ENCODE results near the gene CDC14A.

Gene CDC14A

DNA sequence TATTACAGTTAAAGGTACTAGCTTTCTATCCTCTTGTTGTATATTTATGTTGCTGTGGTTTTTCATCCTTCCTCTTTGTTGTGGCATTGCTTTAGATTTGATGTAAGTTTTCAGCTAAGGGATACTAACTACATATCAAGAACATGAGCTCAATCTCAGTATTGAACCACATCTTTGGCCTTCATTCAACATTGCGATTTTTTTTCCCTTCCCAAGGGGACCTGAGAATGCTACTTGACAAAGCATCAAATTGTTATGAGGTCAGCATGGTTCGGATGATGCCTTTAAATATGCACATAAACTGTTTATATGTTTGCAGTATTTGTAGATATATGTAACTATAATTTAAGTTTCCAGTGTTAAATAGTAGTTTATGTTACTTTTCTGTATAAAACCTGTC is 153.9 kb downstream of the CDC14A start:
- FAIRE-seq: no peak

DNA sequence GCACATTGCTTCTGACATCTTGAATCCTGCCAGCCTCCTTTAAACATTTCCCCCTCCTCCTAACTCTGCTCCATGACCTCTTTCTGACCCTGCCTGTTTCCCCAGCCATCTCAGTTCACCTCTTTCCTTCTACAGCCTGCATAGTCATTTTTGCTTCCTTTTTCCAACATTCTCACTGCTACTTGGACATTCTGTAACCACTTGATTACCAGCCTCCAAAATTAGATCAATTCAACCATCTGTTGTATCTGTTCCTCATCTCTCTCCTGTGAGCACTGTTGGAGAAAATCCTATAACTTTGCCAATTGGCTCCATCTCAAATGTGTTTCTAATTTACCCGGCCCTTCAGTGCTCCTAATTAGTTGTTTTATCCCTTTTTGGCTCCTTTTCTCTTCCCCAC is 158.1 kb downstream of the CDC14A start:
- no peak for FAIRE-seq

DNA sequence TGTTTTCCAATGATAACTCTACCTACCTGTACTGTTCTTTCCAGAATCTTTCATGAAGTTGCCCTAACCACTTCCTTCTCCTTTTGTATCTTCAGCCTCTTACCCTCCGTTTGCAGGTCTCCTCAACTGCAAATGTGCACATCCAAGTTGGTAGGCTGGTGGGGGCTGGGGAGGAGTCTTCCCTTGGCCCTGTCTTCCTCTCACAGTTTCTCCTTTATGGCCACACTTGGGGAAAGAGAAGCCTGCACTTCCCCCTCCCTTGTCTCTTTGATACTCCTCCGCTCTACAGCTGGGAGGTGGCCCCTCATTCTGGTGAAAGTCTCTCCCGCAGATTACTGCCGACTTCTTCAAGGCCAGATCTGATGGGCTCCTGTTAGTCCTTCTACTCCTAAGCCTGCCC is 158.8 kb downstream of the CDC14A start:
- FAIRE-seq: no peak

DNA sequence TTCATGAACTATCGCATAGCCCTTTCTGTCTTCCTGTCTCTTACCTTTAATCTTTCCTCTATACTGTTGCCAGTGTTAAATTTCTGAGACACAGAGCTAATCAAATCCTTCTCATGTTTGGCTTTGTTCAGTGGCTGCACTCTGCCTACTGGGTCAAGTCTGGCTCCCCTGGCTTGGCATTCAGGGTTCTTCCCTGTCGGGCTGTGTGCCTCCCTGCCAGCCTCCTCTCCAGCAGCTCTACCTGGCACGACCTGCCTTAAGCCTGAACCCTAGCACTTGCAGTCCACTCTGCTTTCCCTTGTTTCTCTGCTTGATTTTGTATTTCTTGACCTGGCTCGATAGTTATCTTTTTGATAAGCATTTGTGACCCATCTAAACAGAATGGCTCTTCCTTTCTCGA is 159.5 kb downstream of the CDC14A start:
- no peak for FAIRE-seq

DNA sequence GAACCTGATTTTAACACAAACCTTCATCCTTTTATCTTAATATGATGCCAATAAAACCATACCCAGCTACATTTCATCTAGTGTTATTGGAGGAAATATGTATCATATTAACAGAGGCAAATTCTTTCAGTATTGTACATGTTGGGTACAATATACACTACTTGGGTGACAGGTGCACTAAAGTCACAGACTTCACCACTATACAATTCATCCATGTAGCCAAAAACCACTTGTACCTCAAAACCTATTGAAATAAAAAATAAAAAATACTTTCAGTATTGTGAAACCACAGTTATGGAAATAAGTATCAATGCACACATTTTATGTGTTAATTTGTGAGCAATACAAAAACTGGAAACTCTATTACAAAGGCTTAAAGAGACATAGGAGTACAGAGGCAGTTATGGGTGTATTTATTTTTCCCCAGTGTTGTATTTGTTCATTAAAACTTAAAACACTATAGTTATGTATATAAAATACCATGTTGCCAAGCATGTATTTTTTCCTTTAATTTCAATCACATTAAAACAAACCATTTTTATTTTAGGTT is 160.6 kb downstream of the CDC14A start:
- FAIRE-seq: no peak

DNA sequence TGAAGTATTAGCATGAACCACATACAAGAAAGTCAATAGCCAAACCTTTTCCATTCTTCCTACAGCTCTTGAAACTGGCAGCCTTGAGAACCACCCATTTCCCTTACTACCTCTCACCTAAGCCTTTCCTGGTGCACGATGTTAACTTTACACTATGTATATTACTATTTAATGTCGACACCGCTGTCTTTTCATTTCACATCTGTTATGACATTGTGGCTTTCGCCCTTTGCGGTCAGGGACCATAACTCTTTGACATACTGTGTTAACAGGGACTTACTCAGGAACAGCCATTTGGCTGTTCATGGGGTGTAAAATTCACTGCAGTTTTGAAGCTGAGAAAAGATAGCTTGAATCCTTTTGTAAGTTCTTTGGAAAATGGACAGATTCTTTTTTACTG is 164.6 kb downstream of the CDC14A start:
- FAIRE-seq: no peak

DNA sequence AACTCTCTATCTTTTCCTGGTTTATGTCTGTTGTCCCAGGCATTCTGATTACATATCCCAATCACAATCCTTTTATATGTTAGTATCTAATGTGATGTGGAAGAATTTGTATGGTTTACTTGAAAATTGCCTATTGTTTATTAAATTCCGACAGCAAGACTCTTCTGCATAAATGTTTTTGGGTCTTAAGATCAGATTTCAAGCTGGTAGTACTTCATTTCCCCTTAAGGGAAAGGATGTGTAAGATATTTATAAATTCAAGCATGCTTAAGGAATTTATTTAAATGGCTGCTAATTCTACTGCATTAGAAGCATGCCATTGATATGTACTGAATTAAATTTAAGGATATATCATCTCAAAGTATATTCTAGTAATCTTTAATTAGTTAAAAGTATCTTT is 165.2 kb downstream of the CDC14A start:
- FAIRE-seq: no peak

DNA sequence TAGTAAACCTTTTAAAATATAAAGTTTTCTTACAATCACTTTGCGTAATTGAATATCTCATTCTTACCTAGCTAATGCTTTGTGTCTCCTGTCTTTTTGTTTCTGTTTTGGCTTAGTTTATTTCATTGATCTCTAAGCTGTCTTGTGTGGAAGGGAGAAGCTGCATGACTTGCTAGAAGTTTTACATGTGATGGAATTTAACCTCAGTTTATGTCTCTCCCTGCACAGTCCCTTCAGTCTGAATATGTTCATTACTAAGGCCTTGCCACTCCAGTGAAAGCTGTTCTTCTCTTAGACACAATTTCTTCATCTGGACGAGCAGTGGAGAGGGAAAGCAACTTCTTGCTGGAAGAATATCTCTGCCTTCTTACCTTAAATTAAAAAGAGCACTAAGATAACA is 165.7 kb downstream of the CDC14A start:
- FAIRE-seq: no peak

DNA sequence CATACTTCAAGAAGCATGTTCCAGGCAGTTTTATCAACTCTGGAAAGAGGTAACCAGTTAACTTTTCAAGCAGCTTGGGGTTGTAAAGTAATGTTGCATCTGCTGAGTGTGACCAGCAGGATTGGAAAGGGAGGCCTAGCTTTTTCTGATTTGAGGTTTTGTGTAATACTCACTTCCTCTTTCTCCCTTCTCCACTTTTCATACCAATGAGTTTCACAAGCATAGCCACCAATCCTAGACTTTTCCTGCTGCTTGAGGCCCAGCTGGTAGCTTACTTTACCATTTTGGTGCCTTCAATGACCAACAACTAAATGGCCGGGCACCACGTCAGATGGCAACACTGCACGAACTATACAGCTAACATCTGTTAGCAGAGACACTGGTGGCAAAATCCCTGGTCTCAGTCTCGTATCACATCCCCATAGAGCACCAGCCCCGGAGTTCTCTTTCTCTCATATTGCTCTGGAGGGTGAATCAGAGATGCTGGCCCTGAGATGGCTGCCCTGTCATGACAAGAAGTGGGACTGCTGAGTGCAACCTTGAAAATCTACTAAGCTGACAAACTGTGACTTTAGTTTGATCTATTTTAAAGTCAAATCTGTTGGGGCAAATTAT is 170.8 kb downstream of the CDC14A start:
- FAIRE-seq: no peak

DNA sequence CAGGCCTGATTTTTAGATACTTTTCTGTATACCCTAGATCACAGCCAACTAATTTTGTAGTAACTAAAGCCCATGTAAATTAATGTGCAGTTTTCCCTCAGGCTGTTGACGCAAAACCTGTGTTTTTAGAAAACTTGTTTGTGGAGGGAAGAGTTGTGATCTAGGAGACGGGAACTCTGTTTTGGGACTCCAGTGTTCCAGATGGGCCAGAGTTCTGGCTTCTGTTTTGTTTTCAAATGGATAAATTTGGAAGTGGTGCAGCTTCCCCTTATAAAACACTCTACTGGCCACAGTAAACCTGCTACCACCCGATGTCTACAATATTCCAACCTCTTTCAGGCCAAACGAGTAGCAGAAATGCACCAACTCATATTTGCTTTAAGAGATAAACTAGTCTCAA is 172.0 kb downstream of the CDC14A start:
- no peak for FAIRE-seq

DNA sequence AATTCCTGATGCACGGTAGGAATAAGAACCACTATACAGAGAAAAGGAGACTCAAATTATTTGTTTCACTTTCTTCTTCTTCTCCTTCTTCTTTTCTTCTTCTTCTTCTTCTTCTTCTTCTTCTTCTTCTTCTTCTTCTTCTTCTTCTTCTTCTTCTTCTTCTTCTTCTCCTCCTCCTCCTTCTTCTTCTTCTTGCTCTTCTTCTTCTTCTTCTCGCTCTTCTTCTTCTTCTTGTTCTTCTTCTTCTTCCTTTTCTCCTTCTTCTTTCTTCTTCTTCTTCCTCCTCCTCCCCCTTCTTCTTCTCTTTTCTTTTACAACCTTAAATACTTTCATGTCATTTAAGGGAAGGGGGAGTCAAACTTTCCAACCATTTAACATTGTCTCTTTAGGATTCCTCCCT is 174.6 kb downstream of the CDC14A start:
- no peak for FAIRE-seq

DNA sequence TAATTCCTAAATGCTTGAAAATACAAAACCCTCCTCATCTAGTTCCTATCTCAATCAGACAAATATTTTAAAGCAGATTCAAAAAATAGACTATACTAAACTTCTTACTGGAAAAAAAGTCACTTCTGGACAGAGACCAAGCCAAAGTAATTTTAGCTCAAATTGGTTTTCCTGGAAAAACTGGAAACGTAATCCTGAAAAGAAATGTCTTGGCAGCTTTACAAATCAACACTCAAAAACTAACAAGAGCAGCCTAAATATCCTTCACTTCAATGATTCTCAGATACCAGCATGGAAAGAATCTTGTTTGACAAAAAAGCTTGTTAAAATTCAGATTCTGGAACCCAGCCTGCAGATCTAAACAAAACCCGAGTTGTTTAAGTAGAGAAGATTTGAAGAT is 176.6 kb downstream of the CDC14A start:
- FAIRE-seq: no peak

DNA sequence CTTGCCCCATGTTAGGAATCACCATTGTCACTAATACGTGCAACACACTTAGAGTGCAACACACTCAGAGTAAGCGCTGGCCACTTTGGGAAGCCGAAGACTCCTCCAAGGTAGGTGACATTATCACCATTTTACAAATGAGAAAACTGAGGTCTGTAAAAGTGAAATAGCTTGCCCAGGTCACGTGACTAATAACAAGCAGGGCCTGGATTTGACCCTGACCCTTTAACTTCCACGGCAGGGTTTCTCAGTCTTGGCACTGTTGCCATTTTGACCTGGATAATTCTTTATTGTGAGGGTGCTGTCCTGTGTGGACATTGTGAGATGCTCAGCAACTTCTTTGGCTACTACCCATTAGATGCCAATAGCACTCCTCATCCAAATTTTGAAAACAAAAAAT is 177.8 kb downstream of the CDC14A start:
- FAIRE-seq: no peak

DNA sequence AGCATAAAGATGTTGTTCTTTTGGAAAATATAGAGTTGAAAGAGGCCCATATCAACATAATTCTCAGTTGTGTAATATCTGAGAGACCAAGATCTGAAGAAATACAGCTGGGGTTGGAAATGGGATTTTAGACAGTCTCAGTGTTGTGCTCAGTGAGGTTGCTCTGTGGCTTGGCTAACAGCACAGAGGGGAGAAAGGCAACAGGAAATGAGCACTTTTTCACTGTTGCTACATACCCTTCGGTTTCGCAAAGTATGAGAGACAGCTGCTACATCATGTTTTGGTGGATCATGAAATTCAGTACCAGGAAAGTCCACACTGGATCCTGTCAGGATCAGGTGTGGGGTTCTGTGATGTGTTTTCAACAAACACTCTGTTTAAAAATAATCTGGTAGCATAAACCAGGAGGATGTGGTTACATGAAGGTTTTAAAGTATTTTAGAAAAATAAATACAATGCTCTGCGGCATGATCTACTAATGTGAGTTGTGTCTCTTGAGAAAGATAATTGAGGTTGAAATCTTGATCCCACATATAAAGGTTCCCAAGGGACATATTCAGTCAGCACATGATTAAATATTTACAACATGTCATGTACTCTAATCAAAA is 178.7 kb downstream of the CDC14A start:
- no peak for FAIRE-seq

DNA sequence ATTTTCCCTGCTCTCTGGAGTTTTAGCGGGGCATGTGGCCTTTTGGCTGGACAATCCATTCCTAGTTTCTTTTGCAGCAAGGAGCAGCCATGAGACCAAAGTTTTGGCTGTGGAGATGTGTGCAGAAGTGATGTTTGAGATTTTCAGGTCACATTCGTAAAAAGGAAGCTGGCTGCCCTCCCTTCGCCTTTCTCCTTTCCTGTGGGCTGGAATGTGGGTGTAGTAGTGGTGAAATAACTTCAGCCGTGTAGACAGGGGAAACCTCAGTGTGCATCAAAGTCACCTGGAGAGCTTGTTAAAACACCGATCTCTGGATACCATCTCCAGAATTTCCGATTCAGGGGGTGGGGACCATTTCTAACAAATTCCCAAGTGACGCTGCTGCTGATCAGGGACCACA is 180.3 kb downstream of the CDC14A start:
- no peak for FAIRE-seq

DNA sequence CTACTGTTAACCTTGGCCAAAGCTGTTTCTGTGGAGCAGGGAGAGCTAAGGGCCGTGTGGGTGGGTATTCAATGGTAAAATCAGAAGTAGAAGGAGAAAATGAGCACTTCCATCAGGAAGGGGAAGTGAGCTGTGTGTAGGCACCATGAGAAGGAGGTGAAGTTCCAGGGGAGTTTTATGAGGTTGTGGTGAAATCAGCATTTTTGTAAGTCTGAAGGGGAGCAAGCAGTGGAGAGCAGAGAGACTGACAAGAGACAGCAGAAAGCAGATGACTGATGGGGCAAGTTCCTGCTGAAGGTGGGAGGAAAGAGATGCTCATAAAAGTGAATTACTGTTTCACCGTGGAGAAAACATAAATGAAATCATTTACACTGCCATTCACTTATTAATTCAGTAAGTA is 183.0 kb downstream of the CDC14A start:
- FAIRE-seq: no peak

DNA sequence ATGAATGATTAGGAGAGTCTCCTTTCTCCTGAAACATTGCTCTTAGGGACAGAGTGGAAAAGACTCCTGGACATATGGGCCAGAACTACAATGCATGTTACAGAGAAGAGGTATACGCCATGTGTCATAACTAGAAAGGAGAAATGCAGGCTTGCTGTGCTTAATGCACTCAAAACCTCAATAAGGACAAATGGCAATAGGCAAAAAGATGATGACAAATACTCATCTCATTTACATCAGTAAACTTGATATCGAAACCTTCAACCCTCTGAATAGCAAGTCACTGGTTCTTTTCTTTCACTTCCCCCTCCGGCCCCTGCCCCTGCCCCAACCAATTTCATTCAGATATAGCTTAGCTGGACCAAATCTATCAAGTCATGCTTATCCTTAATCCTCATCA is 183.7 kb downstream of the CDC14A start:
- no peak for FAIRE-seq

DNA sequence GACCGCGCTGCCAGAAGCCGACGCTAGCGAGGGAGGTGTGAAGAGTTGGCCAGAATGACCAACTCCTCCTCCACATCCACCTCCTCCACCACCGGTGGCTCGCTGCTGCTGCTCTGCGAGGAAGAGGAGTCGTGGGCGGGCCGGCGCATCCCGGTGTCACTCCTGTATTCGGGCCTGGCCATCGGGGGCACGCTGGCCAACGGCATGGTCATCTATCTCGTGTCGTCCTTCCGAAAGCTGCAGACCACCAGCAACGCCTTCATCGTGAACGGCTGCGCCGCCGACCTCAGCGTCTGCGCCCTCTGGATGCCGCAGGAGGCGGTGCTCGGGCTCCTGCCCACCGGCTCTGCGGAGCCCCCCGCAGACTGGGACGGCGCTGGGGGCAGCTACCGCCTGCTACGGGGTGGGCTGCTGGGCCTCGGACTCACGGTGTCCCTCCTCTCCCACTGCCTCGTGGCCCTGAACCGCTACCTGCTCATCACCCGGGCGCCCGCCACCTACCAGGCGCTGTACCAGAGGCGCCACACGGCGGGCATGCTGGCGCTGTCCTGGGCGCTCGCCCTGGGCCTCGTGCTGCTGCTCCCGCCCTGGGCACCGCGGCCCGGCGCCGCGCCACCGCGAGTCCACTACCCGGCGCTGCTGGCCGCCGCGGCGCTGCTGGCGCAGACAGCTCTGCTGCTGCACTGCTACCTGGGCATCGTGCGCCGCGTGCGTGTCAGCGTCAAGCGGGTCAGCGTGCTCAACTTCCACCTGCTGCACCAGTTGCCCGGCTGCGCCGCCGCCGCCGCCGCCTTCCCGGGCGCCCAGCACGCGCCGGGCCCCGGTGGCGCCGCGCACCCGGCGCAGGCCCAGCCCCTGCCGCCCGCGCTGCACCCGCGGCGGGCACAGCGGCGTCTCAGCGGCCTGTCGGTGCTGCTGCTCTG is 186.9 kb downstream of the CDC14A start:
- no peak for FAIRE-seq

DNA sequence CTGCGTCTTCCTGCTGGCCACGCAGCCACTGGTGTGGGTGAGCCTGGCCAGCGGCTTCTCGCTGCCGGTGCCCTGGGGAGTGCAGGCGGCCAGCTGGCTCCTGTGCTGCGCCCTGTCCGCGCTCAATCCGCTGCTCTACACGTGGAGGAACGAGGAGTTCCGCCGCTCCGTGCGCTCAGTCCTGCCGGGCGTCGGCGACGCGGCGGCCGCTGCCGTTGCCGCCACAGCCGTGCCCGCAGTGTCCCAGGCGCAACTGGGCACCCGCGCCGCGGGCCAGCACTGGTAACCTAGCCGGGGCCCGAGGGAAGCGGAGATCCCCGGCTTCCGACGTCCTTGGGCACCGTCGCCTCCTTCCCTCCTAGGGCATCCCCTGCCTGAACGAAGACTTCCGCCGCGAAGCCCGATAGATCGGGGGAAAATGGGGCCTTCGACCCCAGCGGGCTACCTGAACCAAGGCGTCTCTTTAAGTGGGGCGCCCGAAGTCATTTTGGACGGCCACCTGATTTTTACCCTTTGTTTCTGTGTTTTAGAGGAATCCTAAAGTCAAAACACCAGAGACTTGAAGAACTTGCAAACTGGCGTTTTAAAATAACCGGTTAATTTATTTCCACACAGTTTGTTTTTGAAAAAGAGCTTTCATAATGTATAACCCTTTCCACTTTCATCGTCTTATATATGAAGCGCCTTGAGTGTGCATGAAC is 187.7 kb downstream of the CDC14A start:
- no peak for FAIRE-seq

DNA sequence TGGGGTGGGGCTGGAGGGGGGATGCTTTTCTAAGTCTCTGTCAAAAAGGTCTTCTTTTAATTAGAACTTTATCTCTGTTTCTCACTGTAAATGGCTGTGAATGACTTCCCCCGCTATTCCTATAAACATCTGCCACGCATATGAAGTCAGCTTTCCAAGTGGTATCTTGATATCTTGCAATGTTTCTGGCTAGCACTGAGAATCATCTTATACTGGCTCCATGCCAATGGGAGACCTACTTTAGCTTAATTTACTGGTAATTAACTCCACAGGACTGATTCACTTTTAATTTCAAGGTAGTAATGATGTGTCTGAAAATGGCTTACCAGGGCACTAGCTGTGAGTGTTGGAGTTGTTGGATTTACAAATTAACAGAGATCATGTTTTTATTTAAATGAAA is 190.0 kb downstream of the CDC14A start:
- no peak for FAIRE-seq

DNA sequence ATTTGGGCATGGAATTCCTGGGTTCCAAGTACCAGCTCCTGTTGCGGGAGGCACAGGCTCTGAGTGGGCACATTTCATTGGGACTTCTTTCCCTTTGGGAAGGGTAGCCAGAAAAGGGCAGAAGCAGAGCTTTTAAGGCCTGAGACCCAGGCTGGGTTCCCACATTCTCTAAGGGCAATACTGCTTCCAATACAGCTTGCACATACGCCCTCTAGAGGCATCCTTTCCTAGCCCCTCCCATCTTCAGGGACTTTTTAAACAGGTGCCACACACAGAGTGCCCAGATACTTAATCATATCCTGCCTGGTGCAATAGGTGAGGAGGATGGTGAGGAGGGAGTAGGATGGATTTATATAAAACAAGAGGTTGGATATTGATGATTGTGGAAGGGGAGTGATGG is 191.3 kb downstream of the CDC14A start:
- no peak for FAIRE-seq

DNA sequence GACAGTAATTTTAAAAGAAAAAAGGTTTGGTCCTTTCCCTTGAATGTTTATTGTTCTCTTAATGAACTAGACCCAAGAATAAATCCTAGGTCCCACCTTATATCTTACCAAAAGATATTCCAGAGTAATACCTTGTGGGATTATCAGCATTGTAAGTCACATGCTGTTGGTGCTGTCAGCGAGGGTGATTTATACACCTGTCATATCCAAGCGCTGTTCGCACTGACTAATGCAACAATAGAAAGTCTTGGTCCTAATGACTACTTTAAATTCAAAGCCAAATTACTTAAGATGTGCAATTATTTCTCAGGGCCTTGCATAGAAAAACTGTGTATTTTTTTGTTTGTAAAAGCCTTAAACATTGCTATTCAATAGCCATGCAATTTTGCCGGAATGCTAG is 192.5 kb downstream of the CDC14A start:
- no peak for FAIRE-seq

DNA sequence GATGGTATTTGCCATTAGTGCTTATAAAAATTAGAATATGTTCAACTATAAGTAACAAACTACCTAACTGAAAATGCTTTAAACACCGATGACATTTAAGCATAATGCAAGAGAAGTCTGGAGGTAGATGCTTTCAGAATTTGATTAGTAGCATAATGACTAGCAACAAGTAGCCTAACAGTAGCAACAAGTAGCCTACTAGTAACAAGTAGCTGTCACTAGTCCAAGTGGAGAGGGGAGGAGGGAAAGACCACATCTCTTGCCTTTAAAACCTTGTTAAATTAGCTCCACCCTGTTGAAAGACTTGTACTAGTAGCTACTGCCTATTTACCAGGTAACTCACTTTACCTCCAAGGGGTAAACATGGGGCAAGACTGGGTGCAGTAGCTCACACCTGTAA is 193.5 kb downstream of the CDC14A start:
- no peak for FAIRE-seq

Data from TTC549 (cell line).